Smooth muscle cell (in vitro differentiated cells): ENCODE measurements around the gene INO80E. TPM values are rescaled to one million over a fixed set of nuclear protein-coding genes. Genes with fewer than 3 reads are reported as not detected.

Experiments
- DNase-seq: peaks from one replicate; lab custom pipeline; 2025; ENCODE audit not compliant: unreplicated experiment; lab: John Stamatoyannopoulos, UW
- H2AFZ ChIP-seq: fragments of 200-600 bp; sonication (generic); 2 replicates; pipeline ENCODE4 v1.6.0; 2016; ENCODE audit warnings: antibody characterized with exemption, low read depth, mild to moderate bottlenecking
- H3F3A ChIP-seq: fragments of 200-600 bp; sonication (generic); 2 replicates; pipeline ENCODE4 v1.6.0; 2017; ENCODE audit warnings: antibody characterized with exemption, low read depth
- H3K27ac ChIP-seq: fragments of 200-600 bp; sonication (generic); 2 replicates; pipeline ENCODE4 v1.5.1; 2016; ENCODE audit warnings: low read depth, mild to moderate bottlenecking
- H3K27me3 ChIP-seq: fragments of 200-600 bp; sonication (generic); 2 replicates; pipeline ENCODE4 v1.6.1; 2016; ENCODE audit warnings: low read depth, mild to moderate bottlenecking
- H3K36me3 ChIP-seq: fragments of 200-600 bp; sonication (generic); 2 replicates; pipeline ENCODE4 v1.5.1; 2016; ENCODE audit warnings: low read depth
- H3K4me1 ChIP-seq: fragments of 200-600 bp; sonication (generic); 2 replicates; pipeline ENCODE4 v1.5.1; 2016; ENCODE audit warnings: low read depth
- H3K4me2 ChIP-seq: fragments of 200-600 bp; sonication (generic); 2 replicates; pipeline ENCODE4 v1.6.0; 2016; ENCODE audit warnings: mild to moderate bottlenecking
- H3K4me3 ChIP-seq: fragments of 200-600 bp; sonication (generic); 2 replicates; pipeline ENCODE4 v1.5.1; 2016; ENCODE audit warnings: mild to moderate bottlenecking
- H3K79me2 ChIP-seq: fragments of 200-600 bp; sonication (generic); 2 replicates; pipeline ENCODE4 v1.6.0; 2016; ENCODE audit warnings: low read depth, mild to moderate bottlenecking
- H3K9ac ChIP-seq: fragments of 200-600 bp; sonication (generic); 2 replicates; pipeline ENCODE4 v1.6.0; 2016; ENCODE audit warnings: low read depth
- H3K9me3 ChIP-seq: fragments of 200-600 bp; sonication (generic); replicated peaks from 2 replicates; pipeline ENCODE4 v1.5.1; 2016; ENCODE audit warnings: low read depth
- H4K20me1 ChIP-seq: fragments of 200-600 bp; sonication (generic); 2 replicates; pipeline ENCODE4 v1.6.0; 2016; ENCODE audit warnings: low read depth
- CTCF ChIP-seq: fragments of 200-600 bp; sonication (generic); IDR thresholded peaks from 2 replicates; pipeline ENCODE4 v1.5.1; 2017; ENCODE audit warnings: borderline replicate concordance, mild to moderate bottlenecking, antibody characterized with exemption; ENCODE audit not compliant: insufficient read depth, poor library complexity, severe bottlenecking
- WGBS: methylation state at CpG from one replicate; pipeline ENCODE4 v1.1.7; 2016; ENCODE audit warnings: low lambda C conversion rate; 5-methylcytosine and 5-hydroxymethylcytosine counted together
- polyA plus RNA-seq: library from polyadenylated mRNA; unstranded; fragments of >200 nt; fragmentation: Nextera tagmentation; extraction: Ambion mirVana; gene quantifications from 2 replicates; pipeline ENCODE4 v1.2.1, GENCODE V29; 2016
- total RNA-seq: library from RNA; depleted of rRNA; stranded (reverse); fragments of >200 nt; gene quantifications from 2 replicates; pipeline ENCODE4 v1.2.3, GENCODE V29; 2014

The INO80E gene
- total and polyA plus RNA-seq, 2 experiments from 2014 or later: 17.7 to 181 TPM

DNA sequence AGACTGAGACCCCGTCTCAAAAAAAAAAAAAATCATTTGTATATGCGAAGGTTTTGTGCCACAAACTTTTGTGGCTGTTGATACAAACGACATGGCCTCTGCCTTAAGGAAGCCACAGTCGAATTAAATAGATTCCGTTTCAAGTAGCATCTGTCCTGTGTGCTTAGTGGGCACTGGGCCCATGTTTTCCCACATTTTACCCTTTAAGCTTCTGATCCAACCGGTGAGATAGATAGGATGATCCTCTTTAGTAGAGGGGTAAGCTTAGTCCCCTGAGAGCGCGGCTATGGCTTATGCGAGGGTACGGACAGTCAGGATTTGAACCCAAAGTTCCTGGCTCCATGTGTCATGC is 34.9 kb upstream of the INO80E start:
- peak overlapping the region; percentile 67 for H2AFZ ChIP-seq
- H3K36me3 ChIP-seq: no peaks in the 10 kb centered on the region
- H3F3A ChIP-seq: no peaks in the 10 kb centered on the region
- no peaks in the 10 kb centered on the region for H3K9me3 ChIP-seq
- DNase-seq: no peak
- no peaks in the 10 kb centered on the region for H3K79me2 ChIP-seq
- H3K27ac ChIP-seq: no peak overlapping the region
- no peak for TF ChIP-seq CTCF
- peak overlapping the region; percentile 86 for H3K4me3 ChIP-seq
- peaks cover 5% of the 10 kb centered on the region for H3K4me1 ChIP-seq
- H3K9ac ChIP-seq: no peak overlapping the region
- H4K20me1 ChIP-seq: no peaks in the 10 kb centered on the region
- no peaks in the 10 kb centered on the region for H3K27me3 ChIP-seq
- WGBS: 84% methylated on average over 10 of the region's 10 CpGs
- H3K4me2 ChIP-seq: peak overlapping the region; percentile 92

DNA sequence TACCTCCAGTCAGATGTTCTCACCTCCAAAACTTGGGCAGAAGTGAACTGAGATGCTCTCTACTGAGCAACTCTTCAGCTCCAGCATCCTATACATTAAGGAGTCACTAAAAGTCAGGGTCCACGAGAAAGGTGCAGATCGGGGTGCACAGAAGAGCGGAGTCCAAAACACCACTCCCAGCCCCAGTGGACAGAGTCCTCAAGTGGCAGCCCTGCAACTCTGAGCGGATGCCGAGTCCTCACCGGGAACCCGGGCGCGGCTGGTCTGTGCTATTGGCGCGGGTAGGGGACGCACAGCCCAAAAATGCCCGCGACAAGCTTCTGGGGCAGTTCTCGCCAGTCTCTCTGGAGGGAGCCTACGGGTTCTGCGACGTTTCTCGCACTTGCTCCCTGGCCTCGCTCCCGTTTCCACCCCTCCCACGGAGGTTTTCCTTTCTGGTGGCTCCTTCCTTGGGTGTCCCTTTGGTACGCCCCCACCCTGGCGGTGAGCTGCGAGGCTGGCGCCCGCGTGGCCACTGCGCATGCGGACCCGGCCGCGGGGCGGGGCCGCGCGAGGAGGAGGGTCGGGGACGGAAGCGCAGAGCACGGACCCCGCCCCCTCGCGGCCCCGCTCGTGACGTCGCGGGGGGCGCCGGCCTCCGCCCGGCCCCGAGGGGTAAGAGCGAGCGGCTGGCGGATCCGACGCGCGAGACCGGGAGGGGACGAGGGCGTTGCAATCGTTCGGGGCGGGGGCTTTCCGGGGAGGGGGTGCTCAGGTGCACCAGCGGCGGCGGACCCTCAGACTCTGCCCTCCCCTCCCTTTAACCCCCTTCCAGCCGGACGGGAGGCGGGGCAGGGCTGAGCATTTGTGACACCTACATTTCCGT is 34.3 kb upstream of the INO80E start, which contains the start of gene TMEM219:
TMEM219 (plus strand) TSS at position 601 of the 865 bp plus-strand sequence. CDS start 1,065 bp downstream, outside the sequence.
- peak; percentile 86 for DNase-seq
- peak within 1 kb of the TSS; percentile 74 for H3K9ac ChIP-seq
- no peaks in the 10 kb centered on the region for H4K20me1 ChIP-seq
- H3K4me3 ChIP-seq: peak within 1 kb of the TSS; percentile 86
- peak; percentile 21 for TF ChIP-seq CTCF
- 4% methylated on average over 36 of the region's 75 CpGs for WGBS
- H3K79me2 ChIP-seq: no peaks in the 10 kb centered on the region
- H3K4me2 ChIP-seq: peak within 1 kb of the TSS; percentile 92
- peaks cover 5% of the 10 kb centered on the region for H3K4me1 ChIP-seq
- peak within 1 kb of the TSS; percentile 78 for H2AFZ ChIP-seq
- no peaks in the 10 kb centered on the region for H3K27me3 ChIP-seq
- H3F3A ChIP-seq: no peaks in the 10 kb centered on the region
- peak within 1 kb of the TSS; percentile 71 for H3K27ac ChIP-seq
- H3K36me3 ChIP-seq: no peaks in the 10 kb centered on the region
- H3K9me3 ChIP-seq: no peaks in the 10 kb centered on the region

DNA sequence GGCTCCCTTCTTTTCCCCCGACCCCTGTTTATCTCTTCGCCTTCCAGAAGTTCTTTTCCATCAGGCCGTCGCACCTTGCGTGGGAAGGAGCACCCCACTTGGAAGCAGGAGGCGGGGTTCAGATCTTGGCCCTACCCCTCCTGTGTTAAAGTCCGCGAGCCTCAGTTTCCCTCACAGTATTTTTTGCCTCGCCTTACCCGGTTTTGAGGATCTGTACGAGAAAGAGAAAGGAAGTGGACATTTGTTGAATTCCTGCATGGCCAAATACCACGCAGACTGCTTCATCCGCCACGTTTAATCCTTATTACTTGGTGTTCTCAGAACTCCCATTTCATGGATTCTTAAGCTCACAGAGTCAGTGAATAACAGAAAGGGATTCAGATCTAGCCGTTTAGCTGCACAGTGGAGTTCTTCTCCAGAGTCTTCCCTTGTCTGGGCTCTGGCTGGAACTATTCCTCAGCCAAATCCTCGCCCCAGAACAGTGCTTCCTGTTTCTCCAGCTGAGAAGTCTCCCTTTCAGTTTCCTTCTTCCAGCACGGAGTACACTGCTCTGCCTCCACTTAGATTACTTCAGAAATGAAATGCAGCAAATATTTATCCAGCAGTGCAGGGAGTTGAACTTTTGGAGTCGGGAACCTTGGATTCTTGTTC is 33.6 kb upstream of the INO80E start:
- Histone ChIP-seq H3K4me2 (peak overlapping the region; percentile 92), H3K4me1 (peaks cover 5% of the 10 kb centered on the region), H3F3A (no peaks in the 10 kb centered on the region), H3K79me2 (no peaks in the 10 kb centered on the region), H3K27ac (peak overlapping the region; percentile 71), H3K27me3 (no peaks in the 10 kb centered on the region), H4K20me1 (no peaks in the 10 kb centered on the region), H3K4me3 (peak overlapping the region; percentile 86), H2AFZ (peak overlapping the region; percentile 78), H3K9ac (peak overlapping the region; percentile 74), H3K36me3 (no peaks in the 10 kb centered on the region), H3K9me3 (no peaks in the 10 kb centered on the region)
- no peak for DNase-seq
- 19% methylated on average over 18 of the region's 18 CpGs for WGBS
- no peak for TF ChIP-seq CTCF
